Measurements from ENCODE around the gene CD200R1L. TPM values are rescaled to one million over a fixed set of nuclear protein-coding genes. Genes with fewer than 3 reads are reported as not detected.
"Not testable (repeated sequence)": the region's sequence is repeated elsewhere in the genome, so short reads cannot be mapped to it uniquely, and the experiment has no call there.

Gene CD200R1L, protein sequence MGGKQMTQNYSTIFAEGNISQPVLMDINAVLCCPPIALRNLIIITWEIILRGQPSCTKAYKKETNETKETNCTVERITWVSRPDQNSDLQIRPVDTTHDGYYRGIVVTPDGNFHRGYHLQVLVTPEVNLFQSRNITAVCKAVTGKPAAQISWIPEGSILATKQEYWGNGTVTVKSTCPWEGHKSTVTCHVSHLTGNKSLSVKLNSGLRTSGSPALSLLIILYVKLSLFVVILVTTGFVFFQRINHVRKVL
- not detected for total RNA-seq
- long read RNA-seq, result 0 reads

DNA sequence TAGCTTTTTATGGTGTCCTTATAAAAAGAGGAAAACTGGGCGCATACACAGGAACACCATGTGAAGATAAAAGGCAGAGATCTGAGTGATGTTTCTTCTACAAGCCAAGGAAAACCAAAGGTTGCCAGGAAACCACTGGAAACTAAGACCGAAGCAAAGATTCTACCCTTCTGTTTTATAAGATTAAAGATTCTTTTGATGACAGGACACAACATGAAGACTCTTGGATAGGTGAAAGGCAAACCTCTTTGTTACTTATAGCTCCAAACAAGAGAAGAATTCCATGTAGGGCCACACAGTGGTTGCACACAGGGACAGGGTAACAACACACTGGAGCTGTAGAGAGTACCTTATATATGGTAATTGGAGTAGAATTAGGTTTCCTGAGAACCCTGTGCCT is at the start of gene CD200R1L:
Gene CD200R1L, minus strand, starts transcription at position 101 of the 400 bp plus-strand sequence. CDS start 17,497 bp downstream, outside the sequence.
- intact Hi-C loops (cut with DNase I), result no loop called here
- ATAC-seq, result no peak

GRCh38 chr3:112894258-112894657 is 47.6 kb upstream of the CD200R1L start:
- no peak for ATAC-seq
- no peak for DNase-seq (ENCODE audit: missing footprints)
- intact Hi-C loops (cut with DNase I), result no loop called here

More for the DNA sequence above, at the start of gene CD200R1L:
- DNase-seq (ENCODE audit: missing footprints), result no peak

GRCh38 chr3:112889357-112889756 is 42.7 kb upstream of the CD200R1L start:
- intact Hi-C loops (cut with DNase I), result no loop called here
- no peak for DNase-seq (ENCODE audit: missing footprints)
- no peak for ATAC-seq

GRCh38 chr3:112888381-112889085 is 41.9 kb upstream of the CD200R1L start:
- intact Hi-C loops (cut with DNase I), result no loop called here
- no peak for DNase-seq (ENCODE audit: missing footprints)
- ATAC-seq, result no peak

GRCh38 chr3:112884678-112885290 is 38.1 kb upstream of the CD200R1L start:
- no peak for DNase-seq (ENCODE audit: missing footprints)
- no peak for ATAC-seq
- intact Hi-C loops (cut with DNase I), result no loop called here

DNA sequence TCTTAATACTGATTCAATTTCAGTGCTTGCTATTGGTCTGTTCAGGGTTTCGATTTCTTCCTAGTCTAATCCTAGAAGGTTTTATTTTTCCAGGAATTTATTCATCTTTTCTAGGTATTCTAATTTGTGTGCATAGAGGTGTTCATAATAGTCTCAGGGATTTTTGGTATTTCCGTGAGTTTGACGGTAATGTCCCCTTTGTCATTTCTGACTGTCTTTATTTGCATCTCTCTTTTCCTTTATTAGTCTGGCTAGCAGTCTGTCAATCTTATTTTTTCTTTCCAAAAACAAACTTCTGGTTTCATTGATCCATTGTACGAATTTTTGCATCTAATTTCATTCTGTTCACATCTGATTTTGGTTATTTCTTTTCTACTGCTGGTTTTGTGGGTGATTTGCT is 35.2 kb upstream of the CD200R1L start:
- DNase-seq (ENCODE audit: missing footprints) (no peak), ATAC-seq (no peak)
- intact Hi-C loops (cut with DNase I), result no loop called here

- no peak for DNase-seq (ENCODE audit: missing footprints)
- no peak for ATAC-seq
- intact Hi-C loops (cut with DNase I), result no loop called here
These were observed 28.9 kb upstream of the CD200R1L start for GRCh38 chr3:112875561-112875960.

GRCh38 chr3:112874725-112875124 is 28.1 kb upstream of the CD200R1L start:
- no peak for DNase-seq (ENCODE audit: missing footprints)
- intact Hi-C loops (cut with DNase I), result no loop called here
- no peak for ATAC-seq

DNA sequence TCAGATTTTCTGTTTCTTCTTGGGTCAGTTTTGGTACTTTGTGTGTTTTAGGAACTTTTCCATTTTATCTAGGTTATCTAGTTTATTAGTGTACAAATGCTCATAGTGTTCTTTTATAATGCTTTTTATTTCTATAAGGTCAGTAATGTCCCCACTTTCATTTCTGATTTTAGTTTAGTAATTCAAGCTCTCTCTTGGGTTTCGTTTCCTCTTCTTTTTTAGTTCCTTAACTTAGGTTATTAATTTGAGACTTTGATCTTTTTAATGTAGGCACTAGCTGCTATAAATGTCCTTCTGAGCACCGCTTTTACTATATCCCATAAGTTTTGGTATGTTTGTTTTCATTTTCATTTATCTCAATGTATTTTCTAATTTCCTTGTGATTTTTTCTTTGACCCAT is 27.0 kb upstream of the CD200R1L start:
- DNase-seq (ENCODE audit: missing footprints) (no peak), ATAC-seq (no peak)
- intact Hi-C loops (cut with DNase I), result no loop called here

- DNase-seq (ENCODE audit: missing footprints) (no peak), ATAC-seq (no peak)
- intact Hi-C loops (cut with DNase I), result no loop called here
These were observed 25.1 kb upstream of the CD200R1L start for GRCh38 chr3:112871735-112872134.

GRCh38 chr3:112865757-112866156 is 19.1 kb upstream of the CD200R1L start:
- ATAC-seq, result no peak
- intact Hi-C loops (cut with DNase I), result no loop called here
- DNase-seq (ENCODE audit: missing footprints), result no peak

- intact Hi-C loops (cut with DNase I), result no loop called here
- no peak for ATAC-seq
- DNase-seq (ENCODE audit: missing footprints), result no peak
These were observed 14.2 kb upstream of the CD200R1L start for GRCh38 chr3:112860898-112861297.

GRCh38 chr3:112858410-112859069 is 11.9 kb upstream of the CD200R1L start:
- ATAC-seq (peak; percentile 37), DNase-seq (ENCODE audit: missing footprints) (no peak)
- intact Hi-C loops (cut with DNase I), result no loop called here

- ATAC-seq (no peak), DNase-seq (ENCODE audit: missing footprints) (no peak)
- intact Hi-C loops (cut with DNase I), result no loop called here
These were observed 10.9 kb upstream of the CD200R1L start for GRCh38 chr3:112857526-112857925.

GRCh38 chr3:112856537-112856936 is 9.9 kb upstream of the CD200R1L start:
- intact Hi-C loops (cut with DNase I), result no loop called here
- no peak for DNase-seq (ENCODE audit: missing footprints)
- no peak for ATAC-seq

GRCh38 chr3:112855883-112856282 is 9.2 kb upstream of the CD200R1L start:
- ATAC-seq (no peak), DNase-seq (ENCODE audit: missing footprints) (no peak)
- intact Hi-C loops (cut with DNase I), result no loop called here

GRCh38 chr3:112855074-112855473 is 8.4 kb upstream of the CD200R1L start:
- ATAC-seq; DNase-seq (ENCODE audit: missing footprints); intact Hi-C loops (cut with DNase I): not testable (repeated sequence)

- no peak for DNase-seq (ENCODE audit: missing footprints)
- intact Hi-C loops (cut with DNase I), result no loop called here
- ATAC-seq, result no peak
These were observed 1.5 kb upstream of the CD200R1L start for GRCh38 chr3:112848196-112848595.

DNA sequence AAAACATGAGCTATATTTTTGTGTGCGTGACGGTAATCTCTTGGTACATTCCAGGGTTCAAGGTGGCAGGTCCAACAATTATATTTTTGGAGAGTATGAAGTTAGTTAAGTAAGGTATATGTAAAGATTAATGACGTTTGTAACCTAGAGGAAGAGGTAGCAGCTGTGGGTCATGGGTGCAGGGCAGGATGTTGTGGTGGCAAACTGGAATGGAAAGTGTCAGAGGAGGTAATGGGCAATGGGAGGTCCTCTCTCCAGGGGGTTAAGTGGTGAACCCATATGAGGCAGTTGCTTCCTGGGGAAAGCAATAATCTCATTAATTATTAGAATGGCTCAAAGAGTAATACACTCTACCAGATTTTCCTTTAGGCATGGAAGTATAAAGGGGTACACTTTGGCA is 1.0 kb upstream of the CD200R1L start:
- ATAC-seq, result no peak
- DNase-seq (ENCODE audit: missing footprints), result no peak
- intact Hi-C loops (cut with DNase I), result no loop called here

GRCh38 chr3:112845772-112846171 is 892 bp downstream of the CD200R1L start:
- intact Hi-C loops (cut with DNase I), result no loop called here
- DNase-seq (ENCODE audit: missing footprints) (no peak), ATAC-seq (no peak)

Measured in Right ventricle myocardium inferior (tissue), 1 donor.